Activated naive CD4-positive, alpha-beta T cell treated with anti-CD3 and anti-CD28 coated beads, Interleukin-2, amount 50 U/mL, for 24 hours (primary cell): ENCODE results near the gene VPS72.
"Not testable (repeated sequence)": the region's sequence is repeated elsewhere in the genome, so short reads cannot be mapped to it uniquely, and the experiment has no call there.

ENCODE experiments used
- H3K27ac Mint-ChIP-seq: one replicate; pipeline ENCODE4 v1.8.0; 2021; ENCODE audit warnings: mild to moderate bottlenecking, mixed read lengths
- H3K27me3 Mint-ChIP-seq: one replicate; pipeline ENCODE4 v1.8.0; 2021; ENCODE audit warnings: mixed read lengths
- H3K36me3 Mint-ChIP-seq: one replicate; pipeline ENCODE4 v1.8.0; 2021; ENCODE audit warnings: mixed read lengths
- H3K4me1 Mint-ChIP-seq: one replicate; pipeline ENCODE4 v1.8.0; 2021; ENCODE audit warnings: mixed read lengths
- H3K4me3 Mint-ChIP-seq: one replicate; pipeline ENCODE4 v1.8.0; 2021; ENCODE audit warnings: mild to moderate bottlenecking, mixed read lengths
- H3K9me3 Mint-ChIP-seq: one replicate; pipeline ENCODE4 v1.8.0; 2021; ENCODE audit warnings: mixed read lengths

The VPS72 gene, protein sequence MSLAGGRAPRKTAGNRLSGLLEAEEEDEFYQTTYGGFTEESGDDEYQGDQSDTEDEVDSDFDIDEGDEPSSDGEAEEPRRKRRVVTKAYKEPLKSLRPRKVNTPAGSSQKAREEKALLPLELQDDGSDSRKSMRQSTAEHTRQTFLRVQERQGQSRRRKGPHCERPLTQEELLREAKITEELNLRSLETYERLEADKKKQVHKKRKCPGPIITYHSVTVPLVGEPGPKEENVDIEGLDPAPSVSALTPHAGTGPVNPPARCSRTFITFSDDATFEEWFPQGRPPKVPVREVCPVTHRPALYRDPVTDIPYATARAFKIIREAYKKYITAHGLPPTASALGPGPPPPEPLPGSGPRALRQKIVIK

DNA sequence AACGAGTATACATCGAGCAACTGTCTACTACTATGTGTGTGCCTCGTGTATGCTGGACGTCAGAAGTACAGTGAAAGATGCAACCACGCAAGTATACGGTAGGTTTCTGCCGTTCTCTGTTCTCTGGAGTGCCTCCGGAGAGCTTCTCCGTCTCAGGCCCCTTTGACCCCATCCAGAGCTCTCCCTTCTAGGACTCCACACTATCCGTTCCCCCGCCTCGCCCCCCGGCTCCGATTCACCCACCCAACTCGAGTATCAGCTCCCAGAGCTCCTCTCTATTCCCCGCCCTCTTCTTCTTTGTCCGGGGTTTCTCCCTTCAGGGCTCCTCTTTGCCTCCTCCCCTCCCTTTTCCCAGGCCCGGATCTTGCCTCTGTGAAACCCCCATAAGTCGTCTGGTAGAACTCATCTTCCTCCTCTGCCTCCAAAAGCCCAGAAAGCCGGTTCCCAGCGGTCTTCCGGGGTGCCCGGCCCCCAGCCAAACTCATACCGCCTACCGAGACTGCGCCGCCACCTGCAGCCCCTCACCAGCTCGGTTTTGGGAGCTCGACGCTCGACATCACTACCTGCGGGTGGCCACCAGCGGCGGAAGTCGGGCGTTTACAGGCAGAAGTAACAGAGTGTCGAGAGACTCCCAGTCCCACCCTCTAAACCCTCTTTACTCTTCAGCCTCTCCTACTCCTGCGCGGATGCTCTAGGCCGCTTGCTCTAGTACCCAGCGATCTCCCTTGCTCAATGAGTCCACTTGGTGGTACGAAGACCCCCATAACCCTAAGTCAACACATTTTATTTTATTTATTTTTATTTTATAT, at the start of gene VPS72:
Gene VPS72, minus strand, starts transcription at position 561 of the 809 bp plus-strand sequence. Its CDS starts 76 bp downstream, at position 485.
- no peaks in the 10 kb centered on the region for H3K27me3 Mint-ChIP-seq

DNA sequence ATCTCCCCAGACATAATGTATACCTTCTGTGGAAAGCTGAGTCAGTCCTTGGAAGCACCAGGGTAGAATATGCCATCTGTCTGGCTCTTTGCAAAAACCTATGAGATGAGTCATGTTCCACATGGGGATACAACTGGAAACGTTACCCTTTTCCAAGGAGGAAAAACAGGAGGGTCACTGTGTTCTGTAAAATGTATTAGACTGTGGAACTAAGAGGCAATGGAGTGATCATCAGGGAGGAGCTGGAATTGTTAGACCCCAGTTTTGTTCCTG, 48.4 kb upstream of the VPS72 start:
- Mint-ChIP-seq H3K4me1 (no peaks in the 10 kb centered on the region), H3K27me3 (no peaks in the 10 kb centered on the region), H3K4me3 (no peak overlapping the region), H3K27ac (no peak overlapping the region), H3K36me3 (peaks cover 14% of the 10 kb centered on the region), H3K9me3 (no peaks in the 10 kb centered on the region)

More for the DNA sequence above, at the start of gene VPS72:
- H3K4me3 Mint-ChIP-seq, result peak within 1 kb of the TSS; percentile 100
- H3K9me3 Mint-ChIP-seq, result no peaks in the 10 kb centered on the region
- peak within 1 kb of the TSS; percentile 100 for H3K27ac Mint-ChIP-seq
- H3K36me3 Mint-ChIP-seq, result peaks cover 4% of the 10 kb centered on the region
- peaks cover 42% of the 10 kb centered on the region for H3K4me1 Mint-ChIP-seq

DNA sequence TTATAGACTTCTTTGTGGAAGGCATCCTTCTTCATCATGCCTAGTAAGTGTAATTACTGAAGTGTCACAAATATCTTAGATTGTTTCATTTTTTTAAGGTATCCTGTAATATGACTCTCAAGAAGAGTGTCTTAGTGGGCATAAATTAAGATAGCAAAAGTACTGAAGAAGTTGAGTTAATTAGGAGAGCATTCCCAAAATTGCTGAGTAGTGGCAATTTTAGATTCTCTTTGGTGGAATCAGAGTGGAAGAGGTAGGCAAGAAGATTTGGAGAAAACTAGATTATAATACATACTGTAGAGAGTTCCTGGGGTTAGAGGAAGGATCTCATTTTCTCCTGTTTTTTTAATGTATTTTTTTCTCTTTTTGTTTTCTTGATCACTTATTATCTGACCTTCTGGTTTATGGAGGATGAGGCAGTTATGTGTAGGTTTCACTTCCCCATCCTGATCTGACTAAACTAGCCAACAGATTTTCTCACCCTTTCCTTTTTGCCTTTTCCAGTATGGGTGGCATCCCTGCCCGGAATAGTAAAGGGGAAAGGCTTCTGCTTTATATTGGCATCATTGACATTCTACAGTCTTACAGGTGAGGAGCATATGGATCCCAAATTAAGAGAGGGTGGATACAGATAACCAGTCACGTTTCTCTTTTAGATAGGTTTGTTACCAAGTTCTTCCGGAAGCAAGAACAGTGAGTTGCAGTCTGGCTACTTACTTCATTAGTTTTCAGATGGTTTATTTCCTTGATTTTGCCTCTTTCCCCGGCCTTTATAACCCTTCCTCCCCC, 47.9 kb upstream of the VPS72 start:
- H3K4me3 Mint-ChIP-seq, result no peak overlapping the region
- H3K27ac Mint-ChIP-seq, result peak overlapping the region; percentile 25
- H3K27me3 Mint-ChIP-seq, result no peaks in the 10 kb centered on the region
- no peaks in the 10 kb centered on the region for H3K4me1 Mint-ChIP-seq
- H3K9me3 Mint-ChIP-seq, result no peaks in the 10 kb centered on the region
- peaks cover 14% of the 10 kb centered on the region for H3K36me3 Mint-ChIP-seq

DNA sequence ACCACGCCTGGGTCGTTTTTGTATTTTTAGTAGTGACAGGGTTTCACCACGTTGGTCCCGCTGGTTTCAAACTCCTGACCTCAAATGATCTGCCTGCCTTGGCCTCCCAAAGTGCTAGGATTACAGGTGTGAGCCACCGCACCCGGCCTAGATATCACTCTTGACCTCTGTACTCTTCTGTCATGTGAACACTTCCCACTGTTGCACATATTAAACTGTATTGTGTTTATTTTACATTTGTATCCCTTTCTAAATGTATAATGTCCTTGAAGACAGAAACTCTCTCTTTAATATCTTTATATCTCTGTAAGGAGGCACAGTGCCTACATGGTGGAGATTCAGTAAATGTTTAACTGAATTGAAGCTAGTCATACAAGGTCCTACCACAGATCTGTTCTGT, 45.2 kb upstream of the VPS72 start:
- Mint-ChIP-seq H3K27me3 (no peaks in the 10 kb centered on the region), H3K4me3 (no peak overlapping the region), H3K9me3 (no peaks in the 10 kb centered on the region), H3K27ac (no peak overlapping the region), H3K4me1 (no peaks in the 10 kb centered on the region), H3K36me3 (peaks cover 15% of the 10 kb centered on the region)

DNA sequence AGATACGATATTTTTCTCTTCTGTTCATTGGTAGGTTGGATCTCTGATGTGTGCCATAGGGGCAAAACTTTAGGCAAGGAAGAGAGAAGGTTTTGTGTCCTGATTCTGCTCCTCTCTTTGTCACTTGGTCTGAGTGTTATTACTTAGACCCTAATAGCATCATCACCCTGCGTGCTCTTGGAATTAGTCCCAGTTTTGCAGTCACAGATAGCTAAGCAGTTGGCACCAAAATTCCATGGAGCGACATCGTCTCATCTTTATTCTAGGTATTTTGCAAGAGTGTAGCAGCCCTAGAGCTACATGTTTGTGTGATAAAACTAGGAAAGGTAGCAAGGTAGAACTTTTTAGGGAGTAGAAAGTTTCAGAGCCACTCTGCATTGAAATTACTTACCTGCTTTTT, 32.1 kb upstream of the VPS72 start:
- Mint-ChIP-seq H3K4me3 (no peak overlapping the region), H3K36me3 (no peaks in the 10 kb centered on the region), H3K27me3 (no peaks in the 10 kb centered on the region), H3K27ac (no peak overlapping the region), H3K9me3 (no peaks in the 10 kb centered on the region), H3K4me1 (peaks cover 14% of the 10 kb centered on the region)

DNA sequence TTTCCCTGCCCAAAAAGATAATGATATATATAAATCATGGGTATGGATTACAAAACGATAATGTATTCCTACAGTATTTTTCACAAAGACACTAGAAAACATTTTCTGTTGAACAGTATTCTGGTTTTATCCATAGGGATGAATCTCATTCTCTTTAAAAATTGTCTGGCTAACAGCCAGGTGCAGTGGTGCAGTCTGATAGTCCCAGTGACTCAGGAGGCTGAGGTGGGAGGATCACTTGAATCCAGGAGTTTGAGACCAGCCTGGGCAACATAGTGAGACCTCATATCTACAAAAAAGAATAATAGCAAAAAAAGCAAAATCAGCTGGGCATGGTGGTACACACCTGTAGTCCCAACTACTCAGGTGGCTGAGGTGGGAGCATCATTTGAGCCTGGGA, 31.6 kb upstream of the VPS72 start:
- no peak overlapping the region for H3K27ac Mint-ChIP-seq
- no peak overlapping the region for H3K4me3 Mint-ChIP-seq
- H3K36me3 Mint-ChIP-seq, result no peaks in the 10 kb centered on the region
- H3K27me3 Mint-ChIP-seq, result no peaks in the 10 kb centered on the region
- peaks cover 15% of the 10 kb centered on the region for H3K4me1 Mint-ChIP-seq
- H3K9me3 Mint-ChIP-seq, result no peaks in the 10 kb centered on the region

DNA sequence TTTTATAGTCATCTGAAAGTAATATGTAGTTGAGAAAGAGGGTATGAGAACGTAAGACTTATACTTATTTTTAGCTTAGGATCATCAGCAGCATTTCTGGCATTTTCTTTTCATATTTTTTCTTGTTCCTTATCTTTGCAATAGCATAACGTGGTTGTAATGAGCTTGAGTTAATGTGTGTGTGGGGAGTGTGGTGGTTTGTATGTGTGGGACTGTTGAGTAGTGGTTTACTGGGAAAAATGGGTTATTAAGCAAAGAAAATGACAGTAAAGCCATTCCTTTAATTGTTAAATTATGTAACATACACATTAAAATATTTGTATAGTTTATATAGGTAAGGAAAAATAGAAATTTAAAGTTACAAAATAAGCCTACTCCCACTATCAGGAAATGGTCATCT, 23.6 kb upstream of the VPS72 start:
- Mint-ChIP-seq H3K27ac (no peak overlapping the region), H3K4me3 (peak overlapping the region; percentile 30), H3K9me3 (no peaks in the 10 kb centered on the region), H3K4me1 (peaks cover 39% of the 10 kb centered on the region), H3K36me3 (peaks cover 10% of the 10 kb centered on the region), H3K27me3 (no peaks in the 10 kb centered on the region)

DNA sequence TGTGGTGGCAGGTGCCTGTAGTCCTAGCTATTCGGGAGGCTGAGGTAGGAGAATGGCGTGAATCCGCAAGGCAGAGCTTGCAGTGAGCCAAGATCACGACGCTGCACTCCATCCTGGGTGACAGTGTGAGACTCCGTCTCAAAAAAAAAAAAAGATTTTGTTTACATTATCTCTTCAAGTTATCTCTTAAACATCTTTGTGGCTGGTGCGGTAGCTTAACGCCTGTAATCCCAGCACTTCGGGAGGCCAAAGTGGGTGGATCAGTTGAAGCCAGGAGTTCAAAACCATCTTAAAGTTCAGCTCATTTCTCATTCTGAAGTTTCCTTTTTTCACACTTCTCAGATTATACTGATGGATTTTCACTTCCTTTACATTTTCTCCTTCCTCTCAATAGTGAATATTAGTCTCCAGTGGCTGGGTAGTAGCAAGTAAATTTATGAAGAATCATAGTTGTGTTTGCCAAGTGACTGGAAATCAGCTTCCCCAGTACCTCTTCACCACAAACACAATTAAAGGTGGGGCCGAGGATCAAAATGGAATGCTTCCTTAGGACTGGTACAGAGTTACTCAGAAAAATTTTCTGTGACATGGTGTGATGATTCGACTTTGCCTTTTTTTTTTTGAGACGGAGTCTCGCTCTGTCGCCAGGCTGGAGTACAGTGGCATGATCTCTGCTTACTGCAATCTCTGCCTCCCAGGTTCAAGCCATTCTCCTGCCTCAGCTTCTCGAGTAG, 22.1 kb upstream of the VPS72 start:
- Mint-ChIP-seq H3K4me3 (peak overlapping the region; percentile 61), H3K36me3 (peaks cover 10% of the 10 kb centered on the region), H3K4me1 (peaks cover 39% of the 10 kb centered on the region), H3K27me3 (no peaks in the 10 kb centered on the region), H3K9me3 (no peaks in the 10 kb centered on the region), H3K27ac (peak overlapping the region; percentile 59)

DNA sequence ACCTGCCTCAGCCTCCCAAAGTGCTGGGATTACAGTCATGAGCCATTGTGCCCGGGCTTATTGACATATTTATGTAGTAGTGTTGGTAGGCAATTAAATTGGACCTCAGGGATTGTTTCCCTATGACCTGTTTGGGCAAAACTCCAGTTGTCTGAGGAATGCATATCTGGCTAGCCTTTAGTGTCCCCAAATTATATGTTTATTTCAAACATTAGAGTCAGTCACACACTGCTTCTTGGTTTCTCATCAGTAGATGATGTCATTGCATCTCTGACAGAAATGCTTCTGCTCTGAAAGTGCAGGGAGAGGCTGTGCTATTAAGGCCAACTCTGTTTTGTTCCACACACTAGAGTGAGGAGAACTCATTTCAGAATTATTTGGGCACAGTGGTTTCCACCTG, 20.8 kb upstream of the VPS72 start:
- Mint-ChIP-seq H3K4me3 (peak overlapping the region; percentile 11), H3K36me3 (peaks cover 10% of the 10 kb centered on the region), H3K4me1 (peaks cover 38% of the 10 kb centered on the region), H3K27me3 (no peaks in the 10 kb centered on the region), H3K9me3 (no peaks in the 10 kb centered on the region), H3K27ac (no peak overlapping the region)

DNA sequence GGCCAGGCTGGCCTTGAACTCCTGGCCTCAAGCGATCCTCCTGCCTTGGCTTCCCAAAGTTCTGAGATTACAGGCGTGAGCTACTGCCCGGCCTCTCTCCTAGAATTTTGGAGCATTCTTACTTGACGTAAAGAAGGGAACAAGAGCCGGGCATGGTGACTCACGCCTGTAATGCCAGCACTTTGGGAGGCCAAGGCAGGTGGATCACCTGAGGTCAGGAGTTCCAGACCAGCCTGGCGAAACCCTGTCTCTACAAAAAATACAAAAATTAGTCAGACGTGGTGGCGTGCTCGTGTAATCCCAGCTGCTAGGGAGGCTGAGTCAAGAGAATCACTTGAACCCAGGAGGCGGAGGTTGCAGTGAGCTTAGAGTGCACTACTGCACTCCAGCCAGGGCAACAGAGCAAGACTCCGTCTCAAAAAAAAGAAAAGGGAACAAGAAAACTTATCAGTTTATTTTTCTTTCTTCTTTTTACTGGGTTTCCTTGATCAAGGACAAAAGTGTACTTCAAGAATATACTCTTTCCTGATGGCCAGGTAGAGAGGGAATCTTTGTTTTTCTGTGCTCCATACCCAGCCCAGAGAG, 15.5 kb upstream of the VPS72 start:
- H3K4me3 Mint-ChIP-seq, H3K9me3 Mint-ChIP-seq, H3K27ac Mint-ChIP-seq, H3K27me3 Mint-ChIP-seq, H3K36me3 Mint-ChIP-seq: not testable (repeated sequence)
- H3K4me1 Mint-ChIP-seq, result peaks cover 30% of the 10 kb centered on the region

DNA sequence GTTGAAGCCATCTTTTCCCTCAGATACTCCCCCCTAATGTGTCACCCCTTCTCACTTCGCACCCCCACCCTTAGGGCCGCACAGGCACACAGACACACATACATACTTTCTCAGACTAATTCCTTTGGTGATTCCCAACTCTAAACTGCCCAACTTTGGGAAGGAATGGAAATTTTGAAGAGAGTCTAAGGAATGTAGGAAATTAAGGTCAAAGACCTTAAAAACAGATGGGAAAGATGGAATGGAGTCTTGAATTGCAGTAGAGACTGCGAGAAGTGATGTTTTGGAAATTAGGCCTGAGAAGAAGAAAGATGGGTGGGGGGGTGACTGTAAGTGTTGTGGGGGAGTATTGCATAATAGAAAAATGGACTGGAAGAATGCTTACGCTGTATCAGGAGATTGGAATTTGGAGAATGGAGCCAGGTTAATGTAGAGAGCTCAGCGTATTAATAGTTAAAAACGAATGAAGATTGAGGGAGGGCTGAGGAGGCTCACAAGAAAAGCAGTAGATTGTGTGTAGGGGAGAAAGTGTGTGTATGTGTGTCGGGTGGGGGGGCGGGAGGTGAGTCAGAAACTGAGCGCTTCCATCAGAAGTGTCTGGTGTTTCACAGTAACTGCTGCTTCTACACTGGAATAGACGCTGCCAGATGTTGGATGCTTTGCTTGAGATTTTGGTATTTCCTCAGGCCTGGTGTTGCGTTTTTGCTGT, 10.0 kb upstream of the VPS72 start:
- Mint-ChIP-seq H3K27ac (peak overlapping the region; percentile 99), H3K4me1 (peaks cover 53% of the 10 kb centered on the region), H3K36me3 (peaks cover 11% of the 10 kb centered on the region), H3K27me3 (no peaks in the 10 kb centered on the region), H3K4me3 (peak overlapping the region; percentile 100), H3K9me3 (no peaks in the 10 kb centered on the region)

DNA sequence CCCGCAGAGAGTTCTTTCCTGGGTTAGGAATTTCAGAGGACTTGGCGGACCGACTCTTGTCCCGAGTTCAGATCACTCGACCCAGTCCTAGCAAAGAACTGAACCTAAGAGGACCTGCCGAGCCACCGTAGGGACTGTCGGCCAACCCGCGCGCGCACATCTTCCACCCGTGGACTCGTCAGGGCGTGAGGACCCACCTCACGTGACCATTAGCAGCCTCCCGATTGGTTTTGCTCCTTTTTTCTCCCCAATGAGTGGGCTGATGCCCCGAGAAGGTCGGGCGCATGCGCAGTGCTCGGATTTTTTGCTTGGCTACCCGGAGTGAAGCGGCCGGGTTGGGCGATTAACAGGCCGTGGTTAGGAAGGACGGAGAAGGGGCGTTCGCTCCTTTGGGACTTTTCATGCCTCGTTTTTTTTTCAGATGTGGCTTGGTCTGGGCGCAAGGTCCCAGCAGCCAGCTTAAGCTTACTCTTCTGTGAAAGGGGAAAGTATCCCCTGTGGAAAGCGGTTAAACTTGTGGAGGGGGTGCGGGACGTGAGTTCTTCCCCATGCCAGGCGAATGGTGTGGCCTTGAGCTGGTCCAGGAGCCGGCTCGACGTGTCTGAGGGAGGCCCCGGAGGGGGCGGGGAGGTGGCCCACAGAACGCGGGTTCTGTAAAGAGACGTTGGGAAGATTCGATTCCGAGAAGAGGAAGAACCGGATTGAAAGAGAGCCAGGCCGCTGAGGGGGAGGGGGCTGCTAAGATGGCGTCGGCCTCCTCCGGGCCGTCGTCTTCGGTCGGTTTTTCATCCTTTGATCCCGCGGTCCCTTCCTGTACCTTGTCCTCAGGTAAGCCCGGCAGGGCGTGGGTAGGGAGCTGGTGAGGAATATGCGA, 8.5 kb upstream of the VPS72 start, which contains the start of gene PIP5K1A:
Gene PIP5K1A, plus strand, starts transcription at position 299 of the 874 bp plus-strand sequence. Its CDS starts 445 bp downstream, at position 744.
- Mint-ChIP-seq H3K27me3 (no peaks in the 10 kb centered on the region), H3K36me3 (peaks cover 11% of the 10 kb centered on the region), H3K4me1 (peaks cover 45% of the 10 kb centered on the region), H3K9me3 (no peaks in the 10 kb centered on the region), H3K4me3 (peak within 1 kb of the TSS; percentile 100), H3K27ac (peak within 1 kb of the TSS; percentile 99)

DNA sequence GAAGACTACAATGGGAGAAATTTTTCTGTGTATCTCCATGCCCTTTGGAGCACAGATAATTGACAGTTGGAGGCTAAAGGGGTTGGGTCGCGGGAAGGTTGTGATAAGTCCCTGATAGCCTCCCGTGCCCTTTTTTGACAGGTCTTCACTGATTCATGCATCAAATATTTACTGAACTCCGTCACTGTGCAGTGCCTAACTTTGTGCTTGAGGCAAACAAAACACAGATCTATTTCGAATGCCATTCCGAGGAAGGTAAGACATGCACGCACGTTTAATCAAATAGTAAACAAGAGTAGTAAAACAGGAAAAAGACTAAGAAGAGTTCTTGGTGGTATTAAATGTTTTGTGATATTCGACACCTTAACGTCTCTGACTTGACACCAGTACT, 7.9 kb upstream of the VPS72 start:
- Mint-ChIP-seq H3K4me1 (peaks cover 45% of the 10 kb centered on the region), H3K27me3 (no peaks in the 10 kb centered on the region), H3K9me3 (no peaks in the 10 kb centered on the region), H3K4me3 (peak overlapping the region; percentile 100), H3K36me3 (peaks cover 9% of the 10 kb centered on the region), H3K27ac (peak overlapping the region; percentile 99)
